Cardiac fibroblast (primary cell): ENCODE results near the gene IER5L.
"Not testable (repeated sequence)": the region's sequence is repeated elsewhere in the genome, so short reads cannot be mapped to it uniquely, and the experiment has no call there.

ENCODE experiments used
- DNase-seq, 2 donors: peaks; one replicate each; pipeline versions ENCODE4 v3.0.0 to v3.0.0-alpha.2; 2010; ENCODE audit warnings: low read depth in 2 of 2
- H3K4me3 ChIP-seq, 2 donors: replicated peaks in 1 of 2; 1 replicate in 1 of 2; 2 replicates in 1 of 2; pipeline ENCODE4 v1.5.1; 2011; ENCODE audit warnings: low read depth in 2 of 2, low read length in 2 of 2, mild to moderate bottlenecking in 2 of 2, moderate library complexity in 1 of 2
- TF ChIP-seq, protein P1 (sequence below): IDR thresholded peaks from one replicate; pipeline ENCODE4 v1.5.1; 2011; ENCODE audit warnings: low read depth, mild to moderate bottlenecking, low read length, inconsistent platforms

IER5L gene

DNA sequence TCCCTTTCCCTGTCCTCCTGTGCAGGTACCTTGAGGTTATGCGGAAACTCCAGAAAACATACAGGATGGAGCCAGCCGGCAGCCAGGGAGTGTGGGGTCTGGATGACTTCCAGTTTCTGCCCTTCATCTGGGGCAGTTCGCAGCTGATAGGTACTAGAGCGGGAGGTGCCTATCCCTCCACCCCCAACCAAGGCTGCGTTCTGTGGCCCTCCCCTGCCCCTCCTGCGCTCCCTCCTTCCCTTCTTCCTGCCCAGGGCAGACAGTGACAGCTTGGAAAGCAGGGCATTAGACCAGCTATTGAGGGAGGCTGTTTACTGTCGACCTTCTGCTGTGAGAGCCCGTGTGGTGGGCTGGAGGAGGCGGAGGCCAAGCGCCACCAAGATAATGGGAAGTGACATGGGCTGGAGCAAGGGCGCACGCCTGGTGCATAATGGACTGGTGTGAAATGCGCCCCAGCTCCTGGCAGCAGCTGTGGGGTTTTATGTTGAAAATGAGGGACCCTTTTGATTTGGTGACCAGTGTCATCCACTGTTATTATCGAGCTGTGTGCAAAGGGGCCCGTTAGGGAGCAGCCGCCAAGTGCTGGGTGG, 41.5 kb downstream of the IER5L start:
- H3K4me3 ChIP-seq = no peak overlapping the region
- TF ChIP-seq, protein P1, sequence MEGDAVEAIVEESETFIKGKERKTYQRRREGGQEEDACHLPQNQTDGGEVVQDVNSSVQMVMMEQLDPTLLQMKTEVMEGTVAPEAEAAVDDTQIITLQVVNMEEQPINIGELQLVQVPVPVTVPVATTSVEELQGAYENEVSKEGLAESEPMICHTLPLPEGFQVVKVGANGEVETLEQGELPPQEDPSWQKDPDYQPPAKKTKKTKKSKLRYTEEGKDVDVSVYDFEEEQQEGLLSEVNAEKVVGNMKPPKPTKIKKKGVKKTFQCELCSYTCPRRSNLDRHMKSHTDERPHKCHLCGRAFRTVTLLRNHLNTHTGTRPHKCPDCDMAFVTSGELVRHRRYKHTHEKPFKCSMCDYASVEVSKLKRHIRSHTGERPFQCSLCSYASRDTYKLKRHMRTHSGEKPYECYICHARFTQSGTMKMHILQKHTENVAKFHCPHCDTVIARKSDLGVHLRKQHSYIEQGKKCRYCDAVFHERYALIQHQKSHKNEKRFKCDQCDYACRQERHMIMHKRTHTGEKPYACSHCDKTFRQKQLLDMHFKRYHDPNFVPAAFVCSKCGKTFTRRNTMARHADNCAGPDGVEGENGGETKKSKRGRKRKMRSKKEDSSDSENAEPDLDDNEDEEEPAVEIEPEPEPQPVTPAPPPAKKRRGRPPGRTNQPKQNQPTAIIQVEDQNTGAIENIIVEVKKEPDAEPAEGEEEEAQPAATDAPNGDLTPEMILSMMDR = no peak
- DNase-seq = no peak

DNA sequence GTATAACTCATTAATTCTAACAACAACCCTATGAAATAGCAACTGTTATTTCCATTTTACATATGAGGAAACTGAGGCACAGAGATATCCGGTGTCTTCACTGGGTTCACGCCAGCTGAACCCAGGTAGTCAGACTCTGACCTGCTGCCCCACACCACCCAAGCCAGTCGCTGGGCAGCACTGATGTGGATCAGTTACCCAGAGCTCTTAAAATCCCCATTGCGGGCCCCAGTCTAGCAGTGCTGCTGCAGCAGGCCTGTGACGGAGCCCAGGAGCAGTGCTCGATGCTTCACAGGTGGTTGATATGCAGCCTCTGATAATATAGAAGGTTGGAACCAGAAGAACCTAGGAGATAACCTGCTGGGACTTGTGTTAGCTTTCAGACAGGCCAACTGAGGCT, 42.6 kb downstream of the IER5L start:
- DNase-seq = no peak
- TF ChIP-seq, protein P1 = no peak
- H3K4me3 ChIP-seq = no peak overlapping the region

DNA sequence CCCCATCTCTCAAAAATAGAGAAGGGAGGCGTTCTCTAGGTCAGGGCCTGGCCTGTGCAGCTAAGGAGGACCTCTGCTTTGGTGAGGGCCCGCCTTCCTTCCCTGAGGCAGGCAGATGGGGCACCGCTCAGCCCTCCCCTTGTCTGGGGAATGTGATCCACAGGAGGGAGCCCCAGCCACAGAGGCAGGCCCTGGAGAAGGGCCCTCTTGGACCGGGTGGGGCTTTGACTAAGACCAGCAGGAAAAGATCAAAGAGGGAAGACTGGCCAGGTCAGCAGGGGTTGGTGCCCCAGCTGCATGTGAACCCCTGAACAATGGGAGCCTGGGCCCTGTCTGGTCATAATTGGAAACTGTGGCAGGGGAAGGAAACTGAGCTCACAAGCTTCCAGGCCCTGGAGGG, 45.0 kb downstream of the IER5L start:
- TF ChIP-seq, protein P1 = no peak
- no peak overlapping the region for H3K4me3 ChIP-seq
- DNase-seq = no peak

DNA sequence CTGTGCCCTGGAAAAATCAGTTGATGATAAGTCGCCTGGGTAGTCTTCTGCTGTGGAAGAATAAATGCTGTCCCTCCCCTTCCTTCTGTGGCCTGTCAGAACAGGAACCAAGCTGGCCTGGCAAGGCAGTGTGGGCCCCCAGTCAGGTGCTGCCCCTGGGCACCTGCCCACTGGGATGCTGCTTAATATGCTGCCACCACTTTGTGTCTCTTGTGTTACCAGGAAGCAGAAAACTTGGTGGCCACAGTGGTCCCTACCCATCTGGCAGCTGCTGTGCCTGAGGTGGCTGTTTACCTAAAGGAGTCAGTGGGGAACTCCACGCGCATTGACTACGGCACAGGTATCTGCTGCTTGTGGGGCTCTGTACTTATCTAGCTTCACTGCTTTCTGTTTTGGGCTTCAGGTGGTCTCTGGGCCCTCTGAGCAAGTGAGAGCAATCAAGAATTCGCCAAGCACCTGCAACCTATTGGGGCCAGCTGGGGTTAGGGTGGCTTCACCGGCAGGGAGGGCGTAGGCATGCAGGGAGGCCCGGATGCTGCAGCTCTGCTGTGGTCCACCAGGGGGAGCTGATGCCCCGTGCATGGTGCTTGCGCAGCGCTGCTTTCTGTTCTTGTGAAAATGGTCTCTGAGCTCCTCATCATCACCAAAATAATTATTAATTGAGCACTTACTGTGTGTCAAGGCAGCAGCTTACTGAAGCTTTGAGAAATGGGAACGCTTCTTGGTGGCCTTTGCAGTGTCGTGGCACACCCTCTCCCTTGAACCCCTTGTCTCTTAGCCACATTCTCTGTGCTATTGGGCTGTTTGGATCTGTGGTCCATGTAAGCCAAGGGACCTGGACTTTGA, 46.5 kb downstream of the IER5L start:
- H3K4me3 ChIP-seq = no peak overlapping the region
- peak; percentile 73 to 76 for DNase-seq
- TF ChIP-seq, protein P1 = peak; percentile 99

DNA sequence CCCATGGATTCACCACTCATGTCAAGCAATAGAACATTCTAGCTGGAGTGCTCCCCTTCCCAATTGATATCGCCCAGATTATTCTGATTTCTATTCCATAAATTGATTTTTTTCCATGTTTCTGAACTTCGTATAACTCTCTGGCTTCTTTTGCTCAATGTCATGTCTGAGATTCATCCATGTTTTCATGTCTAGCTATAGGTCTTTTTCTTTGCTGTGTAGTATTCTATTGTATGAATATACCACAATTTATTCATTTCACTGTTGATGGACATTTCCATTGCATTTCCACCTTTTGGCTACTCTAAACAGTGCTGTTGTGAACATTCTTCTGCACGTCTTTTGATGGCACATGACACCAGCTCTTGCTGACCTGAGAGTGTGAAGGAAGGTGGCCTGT, 47.3 kb downstream of the IER5L start:
- TF ChIP-seq, protein P1 = no peak
- no peak for DNase-seq
- no peak overlapping the region for H3K4me3 ChIP-seq

DNA sequence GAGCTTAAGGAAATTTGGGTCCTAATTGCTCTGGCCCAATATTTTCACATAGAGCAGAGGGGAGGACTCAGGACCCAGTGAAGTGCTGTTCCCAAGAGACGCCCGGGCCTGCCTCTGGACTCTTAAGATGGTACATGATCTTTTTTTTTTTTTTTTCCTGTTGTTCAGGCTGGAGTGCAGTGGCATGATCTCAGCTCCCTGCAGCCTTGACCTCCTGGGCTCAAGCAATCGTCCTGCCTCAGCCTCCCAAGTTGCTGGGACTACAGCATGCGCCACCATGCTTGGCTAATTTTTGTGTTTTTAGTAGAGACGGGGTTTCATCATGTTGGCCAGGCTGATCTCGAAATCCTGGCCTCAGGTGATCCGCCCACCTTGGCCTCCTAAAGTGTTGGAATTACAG, 47.8 kb downstream of the IER5L start:
- H3K4me3 ChIP-seq = not testable (repeated sequence)

DNA sequence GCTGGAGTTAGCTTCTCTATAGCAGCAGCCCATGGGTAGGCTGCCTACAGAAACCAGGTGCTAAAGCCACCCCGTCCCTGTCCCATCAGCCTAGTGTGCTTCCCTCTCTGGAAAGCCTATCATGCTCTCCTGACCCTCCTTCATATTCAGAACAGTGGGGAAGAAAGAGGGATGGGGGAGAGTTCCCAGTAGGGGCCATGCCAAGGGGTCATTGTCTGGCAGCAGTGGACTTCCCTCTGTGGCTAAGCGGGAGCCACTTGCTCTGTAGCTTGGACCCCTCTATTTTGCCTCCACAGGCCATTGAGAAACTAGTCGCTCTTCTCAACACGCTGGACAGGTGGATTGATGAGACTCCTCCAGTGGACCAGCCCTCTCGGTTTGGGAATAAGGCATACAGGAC, 49.4 kb downstream of the IER5L start:
- TF ChIP-seq, protein P1 = no peak
- no peak overlapping the region for H3K4me3 ChIP-seq
- no peak for DNase-seq

More for the DNA sequence above, 47.8 kb downstream of the IER5L start:
- not testable (repeated sequence) for DNase-seq
